Endothelial cell of coronary artery (primary cell): ENCODE data around the gene KCNH1. TPM values are rescaled to one million over a fixed set of nuclear protein-coding genes. Genes with fewer than 3 reads are reported as not detected.

Experiments
- total RNA-seq: library from RNA; depleted of rRNA; stranded (reverse); fragments of >200 nt; gene quantifications from 2 replicates; pipeline ENCODE4 v1.2.3, GENCODE V29; 2014

The KCNH1 gene
- not detected in 2 replicates for total RNA-seq

GRCh38 chr1:211133836-211134669, at the start of gene KCNH1:
Gene KCNH1, minus strand, starts transcription at chr1:211134148. Its CDS starts 203 bp downstream, at chr1:211133945.

Other genes starting within 250 kb of the KCNH1 start
- 9.4 and 15.0 TPM in 2 replicates for gene RCOR3, start 125.2 kb upstream of the KCNH1 start, total RNA-seq
- gene TRAF5, start 192.7 kb upstream of the KCNH1 start, total RNA-seq = 8.0 and 25.0 TPM in 2 replicates